Tibial nerve (tissue), 4 donors: ENCODE results near the gene ADAMTS4. TPM values are rescaled to one million over a fixed set of nuclear protein-coding genes. Genes with fewer than 3 reads are reported as not detected.
A peak's percentile ranks its signal among the peaks of the same experiment; 100 is the strongest.

Experiments
- DNase-seq, 2 donors: peaks; one replicate each; pipeline ENCODE4 v3.0.0-alpha.2; 2019; ENCODE audit warnings: low spot score in 2 of 2
- H3K27ac ChIP-seq, 4 donors: fragments of 200-600 bp; sonication (generic) in 3 of 4; one replicate each; pipeline ENCODE4 v1.5.1; 2017 to 2019; ENCODE audit warnings: mild to moderate bottlenecking in 1 of 4
- H3K27me3 ChIP-seq, 2 donors: fragments of 200-600 bp; sonication (generic) in 1 of 2; one replicate each; pipeline versions ENCODE4 v1.5.1 to v1.6.0; 2017 to 2019
- H3K36me3 ChIP-seq, 3 donors: fragments of 200-600 bp; sonication (generic); one replicate each; pipeline ENCODE4 v1.5.1; 2018 to 2019
- H3K4me1 ChIP-seq, 4 donors: fragments of 200-600 bp; sonication (generic) in 3 of 4; one replicate each; pipeline ENCODE4 v1.5.1; 2017 to 2019
- H3K4me3 ChIP-seq, 4 donors: fragments of 200-600 bp; sonication (generic) in 3 of 4; one replicate each; pipeline ENCODE4 v1.5.1; 2017 to 2019; ENCODE audit warnings: mild to moderate bottlenecking in 1 of 4, moderate library complexity in 1 of 4
- H3K9me3 ChIP-seq, 4 donors: fragments of 200-600 bp; sonication (generic) in 3 of 4; one replicate each; pipeline ENCODE4 v1.5.1; 2017 to 2019
- CTCF ChIP-seq, 5 experiments: fragments of 200-600 bp in 3 of 5; fragments of 450-650 bp in 2 of 5; sonication (generic) in 3 of 5; IDR thresholded peaks; one replicate each; pipeline ENCODE4 v1.5.1; 2016 to 2019; ENCODE audit warnings: antibody characterized with exemption in 5 of 5, mild to moderate bottlenecking in 3 of 5, moderate library complexity in 2 of 5
- EP300 ChIP-seq, 2 donors: sonication (generic); formaldehyde crosslinking; IDR thresholded peaks; one replicate each; pipeline ENCODE4 v1.6.1; 2017; ENCODE audit warnings: antibody characterized with exemption in 2 of 2, mild to moderate bottlenecking in 1 of 2
- POLR2A ChIP-seq, 2 donors: fragments of 450-650 bp; IDR thresholded peaks; one replicate each; pipeline ENCODE4 v1.6.1; 2017; ENCODE audit warnings: antibody characterized with exemption in 2 of 2, mild to moderate bottlenecking in 2 of 2, moderate library complexity in 2 of 2
- WGBS, 2 donors: methylation state at CpG; one replicate each; pipeline ENCODE4 v1.1.5; 2018; 5-methylcytosine and 5-hydroxymethylcytosine counted together
- total RNA-seq, 4 donors: library from RNA; depleted of rRNA; stranded (reverse); fragments of >200 nt; gene quantifications; one replicate each; pipeline ENCODE4 v1.1.0, GENCODE V29; 2016

Gene ADAMTS4
- total RNA-seq: 10 to 100 TPM in 3 of 4 donors, 1 to 10 TPM in 1; 9.0 to 54.9 (median 19.5) TPM

GRCh38 chr1:161198897-161199431, at the start of gene ADAMTS4:
Gene ADAMTS4 (minus strand): TSS chr1:161199054. CDS start chr1:161198627, 427 bp downstream.
- 12 to 17% methylated on average over 11 of the region's 11 CpGs for WGBS, 2 donors
- Histone ChIP-seq H3K27me3 (no peaks in the 10 kb centered on the region), H3K9me3 (no peaks in the 10 kb centered on the region), H3K4me3 (peak within 1 kb of the TSS; percentile 10 to 50 (median 30)), H3K4me1 (peaks cover 7 to 90% (median 75%) of the 10 kb centered on the region in 4 donors), H3K27ac (peak within 1 kb of the TSS; percentile 95 to 98 (median 96)), H3K36me3 (peaks cover 0 to 6% (median 0%) of the 10 kb centered on the region in 3 donors)
- DNase-seq: peak in 1 of 2 donors; percentile 50
- peak in 1 of 2 donors; percentile 85 for TF ChIP-seq EP300 (IDR thresholded peaks at IDR 0.05)
- no peak for TF ChIP-seq CTCF (IDR thresholded peaks at IDR 0.05)
- TF ChIP-seq POLR2A (IDR thresholded peaks at IDR 0.05): peak; percentile 37 to 48

- WGBS, 2 donors: 81 to 94% methylated on average over 4 of the region's 4 CpGs
Observed at GRCh38 chr1:161244888-161245287, 46.0 kb upstream of the ADAMTS4 start.

GRCh38 chr1:161242313-161242712, 43.5 kb upstream of the ADAMTS4 start:
- H3K36me3 ChIP-seq: no peaks in the 10 kb centered on the region
- TF ChIP-seq POLR2A (IDR thresholded peaks at IDR 0.05): no peak
- TF ChIP-seq EP300 (IDR thresholded peaks at IDR 0.05): no peak
- no peak for TF ChIP-seq CTCF (IDR thresholded peaks at IDR 0.05)
- DNase-seq: no peak
- H3K9me3 ChIP-seq: no peaks in the 10 kb centered on the region
- H3K27ac ChIP-seq: no peak overlapping the region
- no peak overlapping the region for H3K4me3 ChIP-seq
- H3K4me1 ChIP-seq: no peaks in the 10 kb centered on the region
- H3K27me3 ChIP-seq: no peaks in the 10 kb centered on the region
- 74 to 77% methylated on average over 2 of the region's 2 CpGs for WGBS, 2 donors

More at GRCh38 chr1:161244888-161245287, 46.0 kb upstream of the ADAMTS4 start:
- Histone ChIP-seq H3K27ac (no peak overlapping the region), H3K36me3 (no peaks in the 10 kb centered on the region), H3K4me3 (no peak overlapping the region), H3K9me3 (no peaks in the 10 kb centered on the region), H3K4me1 (no peaks in the 10 kb centered on the region), H3K27me3 (no peaks in the 10 kb centered on the region)
- no peak for DNase-seq
- TF ChIP-seq CTCF (IDR thresholded peaks at IDR 0.05): no peak
- TF ChIP-seq EP300 (IDR thresholded peaks at IDR 0.05): no peak
- TF ChIP-seq POLR2A (IDR thresholded peaks at IDR 0.05): no peak

- Histone ChIP-seq H3K36me3 (no peaks in the 10 kb centered on the region), H3K27me3 (no peaks in the 10 kb centered on the region), H3K9me3 (no peaks in the 10 kb centered on the region), H3K4me3 (no peak overlapping the region), H3K27ac (no peak overlapping the region), H3K4me1 (no peaks in the 10 kb centered on the region)
- 63 to 80% methylated on average over 3 of the region's 3 CpGs for WGBS, 2 donors
- TF ChIP-seq EP300 (IDR thresholded peaks at IDR 0.05) (no peak), CTCF (IDR thresholded peaks at IDR 0.05) (no peak), POLR2A (IDR thresholded peaks at IDR 0.05) (no peak)
- DNase-seq: no peak
Observed at GRCh38 chr1:161241682-161242081, 42.8 kb upstream of the ADAMTS4 start.

- Histone ChIP-seq H3K27me3 (no peaks in the 10 kb centered on the region), H3K36me3 (no peaks in the 10 kb centered on the region), H3K9me3 (no peaks in the 10 kb centered on the region), H3K27ac (no peak within 1 kb of the TSS), H3K4me1 (no peaks in the 10 kb centered on the region), H3K4me3 (no peak within 1 kb of the TSS)
- WGBS, 2 donors: 31 to 35% methylated on average over 4 of the region's 4 CpGs
- DNase-seq: no peak
- TF ChIP-seq POLR2A (IDR thresholded peaks at IDR 0.05): no peak
- no peak for TF ChIP-seq CTCF (IDR thresholded peaks at IDR 0.05)
- TF ChIP-seq EP300 (IDR thresholded peaks at IDR 0.05): no peak
Observed at GRCh38 chr1:161238039-161238473, 39.2 kb upstream of the ADAMTS4 start, which contains the start of gene NR1I3. Gene NR1I3 (minus strand): TSS chr1:161238203. CDS start chr1:161236565, 1,638 bp downstream.
